T47D (cell line): ENCODE data around the gene FNDC8.
"Not testable (repeated sequence)": the region's sequence is repeated elsewhere in the genome, so short reads cannot be mapped to it uniquely, and the experiment has no call there.

Source experiments
- DNase-seq, 2 experiments: peaks; one replicate each; pipeline versions ENCODE4 v3.0.0 to v3.0.0-alpha.2; 2011 to 2012; ENCODE audit warnings: low read depth in 1 of 2, low spot score in 1 of 2
- JUND ChIP-seq: IDR thresholded peaks from 2 replicates; pipeline ENCODE4 v1.6.1; 2012; ENCODE audit warnings: low read depth
- in situ Hi-C: cut with HindIII; loops from 2 replicates; pipeline ENCODE4 v1.10.0; 2016; ENCODE audit warnings: low sequenced_read_pairs, low pct_unique_long_range_greater_than_20kb

FNDC8 gene

DNA sequence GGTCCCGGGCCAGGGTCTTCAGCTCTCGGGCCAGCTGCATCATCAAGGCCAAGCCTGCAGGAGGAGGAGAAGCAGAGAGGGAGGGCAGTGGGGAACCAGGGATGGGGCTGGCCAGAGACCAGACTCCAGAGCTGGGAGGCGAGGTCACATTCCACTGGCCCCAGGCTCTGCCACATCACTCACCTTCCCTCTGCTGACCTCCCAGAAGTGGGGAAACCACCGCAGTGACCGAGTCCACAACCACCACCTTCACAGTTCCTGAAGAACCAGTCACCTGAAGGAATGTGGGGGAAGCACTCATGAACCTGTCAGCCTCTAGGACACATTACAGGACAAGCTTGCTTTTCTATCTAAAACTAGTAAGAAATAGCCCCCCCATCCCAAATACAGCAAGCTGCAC is 18.1 kb upstream of the FNDC8 start:
- in situ Hi-C loops, result no loop called here

DNA sequence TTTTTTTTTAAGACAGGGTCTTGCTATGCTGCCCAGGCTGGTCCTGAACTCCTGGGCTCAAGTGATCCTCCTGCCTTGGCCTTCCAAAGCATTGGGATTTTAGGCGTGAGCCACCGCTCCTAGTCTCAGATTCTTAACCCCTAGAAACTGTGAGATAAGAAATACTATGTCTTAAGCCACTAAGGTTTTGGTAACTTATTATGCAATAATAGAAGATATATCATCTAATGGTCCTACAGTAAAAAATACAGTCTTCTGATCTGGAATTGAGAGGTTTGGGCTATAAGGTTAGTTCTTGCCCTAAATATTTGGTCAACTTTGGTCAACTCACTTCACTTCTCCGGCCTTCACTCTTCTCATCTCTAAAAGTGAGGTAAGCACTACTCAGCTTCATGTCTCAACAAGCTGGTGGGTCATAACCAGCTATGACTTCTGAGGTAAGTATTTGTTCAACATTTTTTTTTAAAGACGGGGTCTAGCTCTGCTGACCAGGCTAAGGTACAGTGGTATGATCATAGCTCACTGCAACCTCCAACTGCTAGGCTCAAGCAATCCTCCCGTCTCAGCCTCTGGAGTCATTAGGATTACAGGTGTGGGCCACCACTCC is 16.5 kb upstream of the FNDC8 start:
- DNase-seq, result no peak
- TF ChIP-seq JUND, result no peak
- in situ Hi-C loops, result no loop called here

More for the DNA sequence above, 18.1 kb upstream of the FNDC8 start:
- no peak for TF ChIP-seq JUND
- DNase-seq, result peak in 1 of 2 experiments; percentile 15

DNA sequence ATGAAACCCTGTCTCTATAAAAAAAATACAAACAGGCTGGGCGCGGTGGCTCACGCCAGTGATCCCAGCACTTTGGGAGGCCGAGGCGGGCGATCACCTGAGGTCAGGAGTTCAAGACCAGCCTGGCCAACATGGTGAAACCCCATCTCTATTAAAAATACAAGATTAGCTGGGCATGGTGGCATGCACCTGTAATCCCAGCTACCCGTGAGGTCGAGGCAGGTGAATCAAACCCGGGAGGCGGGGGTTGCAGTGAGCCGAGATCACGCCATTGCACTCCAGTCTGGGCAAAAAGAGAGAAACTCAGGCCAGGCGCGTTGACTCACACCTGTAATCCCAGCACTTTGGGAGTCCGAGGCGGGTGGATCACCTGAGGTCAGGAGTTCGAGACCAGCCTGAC is 10.6 kb upstream of the FNDC8 start:
- in situ Hi-C loops, result not testable (repeated sequence)

DNA sequence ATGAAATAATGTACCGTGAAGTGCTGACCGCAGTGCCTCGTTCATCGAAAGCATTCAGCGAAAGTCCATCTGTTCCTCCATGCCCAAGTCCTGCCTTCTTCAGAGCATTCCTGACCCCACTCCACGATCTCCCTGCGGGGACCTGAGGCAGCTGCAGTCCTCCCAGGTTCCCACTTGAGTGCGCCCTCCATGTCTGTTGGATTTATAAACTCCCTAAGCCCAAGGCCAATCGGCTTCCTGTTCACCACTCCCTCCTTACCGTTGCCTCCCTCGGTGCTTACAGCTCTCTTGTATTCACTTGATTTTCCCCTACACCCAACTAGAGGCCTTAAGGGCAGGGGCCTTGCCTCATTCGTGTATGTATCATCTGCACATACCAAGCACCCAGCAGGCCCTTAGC is 4.6 kb upstream of the FNDC8 start:
- no peak for TF ChIP-seq JUND
- in situ Hi-C loops, result no loop called here
- DNase-seq, result no peak

More for the DNA sequence above, 10.6 kb upstream of the FNDC8 start:
- DNase-seq, result not testable (repeated sequence)

DNA sequence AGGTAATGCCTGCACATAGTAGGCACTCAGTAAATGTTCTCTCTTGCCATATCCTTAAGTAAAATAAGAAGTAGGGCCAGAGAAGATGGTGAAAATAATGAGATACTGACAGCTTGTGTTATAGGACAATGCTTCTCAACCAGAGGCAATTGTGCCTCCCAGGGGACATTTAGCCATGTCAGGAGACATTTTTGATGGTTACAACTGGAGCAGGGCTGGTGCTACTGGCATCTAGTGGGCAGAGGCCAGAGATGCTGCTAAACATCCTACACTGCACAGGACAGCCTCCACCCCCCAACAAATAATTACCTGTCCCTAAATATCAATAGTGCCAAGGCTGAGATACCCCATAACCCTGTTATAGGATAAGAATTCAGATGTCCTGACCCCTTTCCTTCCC is 3.4 kb upstream of the FNDC8 start:
- TF ChIP-seq JUND, result no peak
- in situ Hi-C loops, result no loop called here
- peak in 1 of 2 experiments; percentile 72 for DNase-seq

DNA sequence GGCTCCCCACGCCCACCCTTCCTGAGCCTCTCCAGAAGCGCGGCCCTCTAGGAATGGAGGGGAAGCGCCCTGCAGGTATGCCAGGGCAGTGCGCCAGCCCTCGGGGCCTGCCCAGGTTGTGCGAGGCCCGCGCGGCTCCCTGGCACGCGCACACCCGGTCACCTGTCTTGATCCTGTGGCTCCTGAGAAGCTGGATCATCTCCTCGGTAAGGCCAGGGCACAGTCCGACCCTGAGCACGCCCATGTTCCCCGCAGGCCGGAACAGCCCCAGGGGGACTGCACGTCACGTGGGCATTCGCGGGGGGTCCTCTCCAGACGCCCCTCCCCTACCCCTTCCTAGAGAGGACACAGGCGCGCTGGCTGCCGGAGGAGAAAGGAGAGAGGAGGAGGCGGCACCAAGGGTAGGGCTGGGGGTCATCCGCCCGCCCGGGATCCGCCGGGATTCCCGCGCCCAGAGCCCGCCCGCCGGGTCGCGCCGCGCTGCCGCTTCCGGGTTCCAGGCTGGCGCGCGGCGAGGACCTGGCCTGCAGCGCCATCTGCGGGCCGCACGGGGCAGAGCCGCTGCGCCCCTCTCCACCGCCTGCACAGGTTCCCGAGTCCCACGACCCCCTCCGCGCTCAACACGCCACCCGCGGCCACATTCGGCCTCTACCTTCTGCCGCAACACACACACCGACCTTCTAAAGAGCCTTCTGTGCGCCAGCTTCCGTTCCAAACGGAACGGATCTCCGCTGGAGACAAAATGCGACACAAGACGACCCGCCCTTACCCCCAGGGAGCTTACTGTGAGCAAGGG is 1.8 kb upstream of the FNDC8 start, which contains the start of gene RAD51D:
Gene RAD51D, minus strand, starts transcription at position 491 of the 796 bp plus-strand sequence. Its CDS starts 247 bp downstream, at position 244.
- peak; percentile 85 to 88 for DNase-seq
- in situ Hi-C loops, result no loop called here

DNA sequence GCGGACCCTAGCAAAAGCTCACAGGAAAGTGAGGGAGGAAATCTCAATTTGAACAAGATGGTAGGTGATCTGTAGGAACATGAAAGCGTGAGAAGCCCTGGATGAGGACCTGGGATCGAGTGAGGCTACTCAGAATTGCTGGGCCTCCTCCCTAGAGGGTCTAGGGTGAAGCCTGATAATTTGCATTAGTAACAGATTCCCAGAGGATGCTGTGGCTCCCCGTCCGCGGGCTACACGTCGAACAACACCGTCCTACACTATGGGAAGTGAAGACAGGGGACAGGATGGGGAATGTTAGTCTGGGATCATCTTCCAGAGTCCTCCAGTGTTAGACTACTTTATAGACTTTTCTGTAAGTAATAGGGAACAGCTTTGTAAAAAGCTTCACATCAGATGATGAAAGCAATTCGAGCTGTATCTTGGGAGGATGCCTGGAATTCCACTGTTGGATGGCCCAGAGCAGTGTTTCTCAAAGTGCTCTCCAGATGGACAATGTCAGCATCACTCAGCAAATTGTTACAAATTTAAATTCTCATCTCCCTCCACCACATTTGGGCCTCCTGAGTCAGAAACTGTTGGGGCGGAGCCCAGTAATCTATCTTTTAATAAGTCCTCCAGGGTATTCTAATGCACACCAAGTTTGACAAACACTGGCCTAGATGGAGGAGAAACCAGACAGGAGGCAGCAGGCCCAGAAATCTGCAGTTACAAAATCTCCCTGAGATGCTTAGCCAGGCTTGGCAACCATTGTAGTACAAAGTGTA is 6.5 kb downstream of the FNDC8 start:
- no peak for DNase-seq
- TF ChIP-seq JUND, result no peak
- in situ Hi-C loops, result no loop called here

More for the DNA sequence above, 1.8 kb upstream of the FNDC8 start, which contains the start of gene RAD51D:
- no peak for TF ChIP-seq JUND

DNA sequence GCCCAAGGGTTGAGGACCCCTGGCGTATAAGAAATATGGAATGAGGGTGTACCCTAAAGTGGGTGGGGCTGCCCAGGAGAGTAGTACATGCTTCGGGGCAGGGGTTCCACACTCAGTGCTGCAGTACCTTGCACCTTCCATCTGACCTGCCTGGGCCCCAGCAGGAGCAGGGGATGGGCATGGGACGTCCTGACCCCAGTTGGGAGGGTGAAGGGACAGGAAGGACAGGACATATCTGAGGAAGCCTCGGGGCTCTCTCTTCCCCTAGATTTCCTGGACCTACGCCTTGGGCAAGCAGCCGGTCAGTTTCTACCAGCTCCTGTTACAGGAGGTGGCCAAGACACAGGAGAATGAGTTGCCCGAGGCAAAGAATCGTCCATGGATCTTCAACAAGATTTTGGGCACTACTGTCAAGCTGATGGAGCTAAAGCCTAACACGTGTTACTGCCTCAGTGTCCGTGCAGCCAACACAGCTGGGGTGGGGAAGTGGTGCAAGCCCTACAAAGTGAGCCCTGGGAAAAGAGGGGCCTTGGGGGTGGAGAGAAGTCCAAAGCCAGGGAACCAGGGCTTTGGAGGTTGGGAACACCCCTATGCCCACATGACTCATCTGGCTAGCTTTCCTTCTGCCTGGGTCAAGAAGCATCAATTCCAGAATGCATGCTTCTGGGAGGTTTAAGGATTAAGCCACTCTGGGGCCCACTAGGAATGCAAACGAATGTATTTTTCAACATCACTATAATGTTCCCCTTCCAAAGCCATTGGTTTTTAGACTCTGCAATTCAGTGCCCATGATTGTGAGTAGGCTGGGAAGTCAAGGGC is 7.9 kb downstream of the FNDC8 start:
- in situ Hi-C loops, result no loop called here
- TF ChIP-seq JUND, result no peak
- no peak for DNase-seq

DNA sequence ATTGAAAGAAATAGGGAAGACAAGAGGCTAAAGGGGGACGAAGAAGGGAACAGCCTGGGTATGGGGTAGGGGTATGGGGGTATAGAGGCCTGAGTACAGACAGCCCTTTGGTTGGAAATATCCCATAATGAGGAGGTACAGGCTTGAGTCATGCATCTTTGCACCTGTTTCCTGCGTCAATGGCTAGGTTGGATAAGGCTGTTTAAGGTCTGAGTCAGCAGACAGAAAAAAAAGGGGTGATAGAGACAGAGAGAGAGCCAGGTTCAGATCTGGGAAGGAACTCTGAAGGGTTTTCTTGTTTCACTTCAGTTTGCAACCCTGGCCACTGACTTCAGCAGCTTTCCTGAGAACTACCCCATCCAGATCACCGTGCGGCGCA is 8.5 kb downstream of the FNDC8 start:
- in situ Hi-C loops, result no loop called here
- TF ChIP-seq JUND, result no peak
- no peak for DNase-seq

DNA sequence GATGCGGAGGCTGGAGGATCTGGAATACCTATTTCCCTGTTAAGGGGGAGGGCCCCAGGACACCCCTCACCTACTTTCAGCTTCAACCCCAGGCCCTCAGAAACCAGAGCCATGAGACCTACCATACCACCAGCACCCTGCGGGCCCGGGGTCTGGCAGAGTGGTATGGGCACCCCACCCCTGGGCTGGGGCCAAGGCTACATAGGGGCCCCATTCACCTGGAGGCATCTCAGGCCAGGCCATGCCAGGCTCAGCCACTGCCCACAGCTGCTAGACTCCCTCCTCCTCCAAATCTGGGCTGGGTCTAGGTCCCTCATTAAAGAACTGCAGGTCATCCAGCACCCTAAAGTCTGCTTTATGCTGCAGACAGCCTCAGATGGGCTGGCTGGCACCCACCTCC is 9.0 kb downstream of the FNDC8 start:
- DNase-seq, result no peak
- TF ChIP-seq JUND, result no peak
- in situ Hi-C loops, result no loop called here

DNA sequence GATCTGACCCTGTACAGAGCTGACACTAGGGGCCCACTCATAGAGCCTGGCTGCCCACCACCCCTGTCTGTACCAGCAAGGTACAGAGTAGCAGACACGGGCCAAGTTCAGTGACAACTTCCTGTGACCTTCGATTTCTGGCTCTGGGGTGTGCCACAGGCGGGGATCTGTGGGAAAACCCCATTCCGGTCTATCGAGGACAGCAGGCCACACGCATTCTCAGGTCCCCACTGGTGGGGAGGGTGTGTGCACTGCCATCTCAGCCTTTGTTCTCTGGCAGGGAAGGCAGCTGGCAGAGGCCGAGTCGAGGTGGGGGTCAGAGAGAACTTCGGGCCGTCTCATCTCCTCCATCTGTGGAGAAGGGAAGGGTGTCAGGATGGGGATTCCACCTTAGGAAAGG is 10.7 kb downstream of the FNDC8 start:
- no peak for TF ChIP-seq JUND
- in situ Hi-C loops, result no loop called here
- no peak for DNase-seq
